Measurements from ENCODE around the gene RHOV. TPM values are rescaled to one million over a fixed set of nuclear protein-coding genes. Genes with fewer than 3 reads are reported as not detected.

The RHOV gene
- total and polyA plus RNA-seq, 5 donors from 2014 or later, result 0.09 TPM; not detected in 4

- H3K36me3 Mint-ChIP-seq, result no peaks in the 10 kb centered on the region
- Histone ChIP-seq H3K9me3 (ENCODE audit: control insufficient read depth in 2 of 2, low read length in 2 of 2) (no peaks in the 10 kb centered on the region), H3K27ac (ENCODE audit: insufficient read depth, low read length, poor library complexity, severe bottlenecking) (no peak overlapping the region)
Measured at GRCh38 chr15:40909662-40910630, 35.9 kb upstream of the RHOV start.

GRCh38 chr15:40908095-40908494 is 34.1 kb upstream of the RHOV start:
- Histone ChIP-seq H3K4me1 (ENCODE audit: control insufficient read depth, insufficient read depth, low read length, poor library complexity, severe bottlenecking) (peaks cover 23% of the 10 kb centered on the region), H3K9me3 (ENCODE audit: control insufficient read depth in 2 of 2, low read length in 2 of 2) (no peaks in the 10 kb centered on the region), H3K27ac (ENCODE audit: insufficient read depth, low read length, poor library complexity, severe bottlenecking) (peak overlapping the region; percentile 83), H3K27me3 (ENCODE audit: control insufficient read depth, insufficient read depth, low read length) (no peaks in the 10 kb centered on the region), H3K4me3 (ENCODE audit: low read depth, low read length) (no peak overlapping the region), H3K36me3 (ENCODE audit: control insufficient read depth, insufficient read depth, low read length) (peaks cover 7% of the 10 kb centered on the region)
- DNase-seq (no peak), ATAC-seq (ENCODE audit: low read depth in 2 of 2) (no peak)
- Mint-ChIP-seq H3K27me3 (no peaks in the 10 kb centered on the region), H3K4me3 (peak overlapping the region; percentile 79 to 91 (median 86)), H3K36me3 (peaks cover 7% of the 10 kb centered on the region), H3K4me1 (peaks cover 6 to 45% (median 26%) of the 10 kb centered on the region in 4 donors), H3K9me3 (no peaks in the 10 kb centered on the region), H3K27ac (peak overlapping the region; percentile 88 to 99 (median 92))

More at GRCh38 chr15:40909662-40910630, 35.9 kb upstream of the RHOV start:
- DNase-seq (no peak), ATAC-seq (ENCODE audit: low read depth in 2 of 2) (no peak)
- no peaks in the 10 kb centered on the region for H3K36me3 ChIP-seq (ENCODE audit: control insufficient read depth, insufficient read depth, low read length)
- no peaks in the 10 kb centered on the region for H3K9me3 Mint-ChIP-seq
- no peaks in the 10 kb centered on the region for H3K27me3 Mint-ChIP-seq
- H3K4me1 ChIP-seq (ENCODE audit: control insufficient read depth, insufficient read depth, low read length, poor library complexity, severe bottlenecking), result peaks cover 23% of the 10 kb centered on the region
- H3K4me1 Mint-ChIP-seq, result peaks cover 0 to 29% (median 14%) of the 10 kb centered on the region in 4 donors
- peak overlapping the region in 1 of 4 donors; percentile 61 for H3K4me3 Mint-ChIP-seq
- H3K4me3 ChIP-seq (ENCODE audit: low read depth, low read length), result no peak overlapping the region
- no peaks in the 10 kb centered on the region for H3K27me3 ChIP-seq (ENCODE audit: control insufficient read depth, insufficient read depth, low read length)
- peak overlapping the region in 2 of 3 donors; percentile 31 to 56 for H3K27ac Mint-ChIP-seq

- Histone ChIP-seq H3K4me1 (ENCODE audit: control insufficient read depth, insufficient read depth, low read length, poor library complexity, severe bottlenecking) (peaks cover 23% of the 10 kb centered on the region), H3K9me3 (ENCODE audit: control insufficient read depth in 2 of 2, low read length in 2 of 2) (no peaks in the 10 kb centered on the region), H3K4me3 (ENCODE audit: low read depth, low read length) (peak overlapping the region; percentile 55), H3K36me3 (ENCODE audit: control insufficient read depth, insufficient read depth, low read length) (peaks cover 13% of the 10 kb centered on the region), H3K27me3 (ENCODE audit: control insufficient read depth, insufficient read depth, low read length) (no peaks in the 10 kb centered on the region), H3K27ac (ENCODE audit: insufficient read depth, low read length, poor library complexity, severe bottlenecking) (peak overlapping the region; percentile 83)
- Mint-ChIP-seq H3K4me3 (peak overlapping the region; percentile 83 to 92 (median 90)), H3K27ac (peak overlapping the region; percentile 88 to 99 (median 92)), H3K4me1 (peaks cover 6 to 45% (median 28%) of the 10 kb centered on the region in 4 donors), H3K27me3 (no peaks in the 10 kb centered on the region), H3K36me3 (peaks cover 7% of the 10 kb centered on the region), H3K9me3 (no peaks in the 10 kb centered on the region)
- DNase-seq, result peak; percentile 58 to 86 (median 70)
- ATAC-seq (ENCODE audit: low read depth in 2 of 2), result peak; percentile 58 to 62
Measured at GRCh38 chr15:40906991-40907802, 33.2 kb upstream of the RHOV start.

- Histone ChIP-seq H3K4me1 (ENCODE audit: control insufficient read depth, insufficient read depth, low read length, poor library complexity, severe bottlenecking) (peaks cover 23% of the 10 kb centered on the region), H3K27me3 (ENCODE audit: control insufficient read depth, insufficient read depth, low read length) (no peaks in the 10 kb centered on the region), H3K27ac (ENCODE audit: insufficient read depth, low read length, poor library complexity, severe bottlenecking) (peak overlapping the region; percentile 83), H3K9me3 (ENCODE audit: control insufficient read depth in 2 of 2, low read length in 2 of 2) (no peaks in the 10 kb centered on the region), H3K36me3 (ENCODE audit: control insufficient read depth, insufficient read depth, low read length) (peaks cover 13% of the 10 kb centered on the region), H3K4me3 (ENCODE audit: low read depth, low read length) (peak overlapping the region; percentile 55)
- ATAC-seq (ENCODE audit: low read depth in 2 of 2) (peak; percentile 56 to 64), DNase-seq (peak; percentile 68 to 73 (median 70))
- Mint-ChIP-seq H3K4me3 (peak overlapping the region; percentile 83 to 92 (median 90)), H3K36me3 (peaks cover 7% of the 10 kb centered on the region), H3K4me1 (peaks cover 6 to 45% (median 28%) of the 10 kb centered on the region in 4 donors), H3K9me3 (no peaks in the 10 kb centered on the region), H3K27ac (peak overlapping the region in 2 of 3 donors; percentile 78 to 99), H3K27me3 (no peaks in the 10 kb centered on the region)
Measured at GRCh38 chr15:40906091-40906990, 32.3 kb upstream of the RHOV start.

- Mint-ChIP-seq H3K4me3 (peak overlapping the region in 2 of 4 donors; percentile 13 to 81), H3K27me3 (no peaks in the 10 kb centered on the region), H3K36me3 (peaks cover 14% of the 10 kb centered on the region), H3K4me1 (peaks cover 6 to 50% (median 26%) of the 10 kb centered on the region in 4 donors), H3K9me3 (no peaks in the 10 kb centered on the region), H3K27ac (peak overlapping the region in 2 of 3 donors; percentile 67 to 76)
- H3K4me3 ChIP-seq (ENCODE audit: low read depth, low read length), result no peak overlapping the region
- H3K36me3 ChIP-seq (ENCODE audit: control insufficient read depth, insufficient read depth, low read length), result peaks cover 28% of the 10 kb centered on the region
- H3K27me3 ChIP-seq (ENCODE audit: control insufficient read depth, insufficient read depth, low read length), result no peaks in the 10 kb centered on the region
- H3K4me1 ChIP-seq (ENCODE audit: control insufficient read depth, insufficient read depth, low read length, poor library complexity, severe bottlenecking), result peaks cover 23% of the 10 kb centered on the region
- H3K27ac ChIP-seq (ENCODE audit: insufficient read depth, low read length, poor library complexity, severe bottlenecking), result no peak overlapping the region
- ATAC-seq (ENCODE audit: low read depth in 2 of 2), result no peak
- no peaks in the 10 kb centered on the region for H3K9me3 ChIP-seq (ENCODE audit: control insufficient read depth in 2 of 2, low read length in 2 of 2)
- DNase-seq, result no peak
Measured at GRCh38 chr15:40904552-40905201, 30.6 kb upstream of the RHOV start.

- ATAC-seq (ENCODE audit: low read depth in 2 of 2) (no peak), DNase-seq (no peak)
- H3K4me1 Mint-ChIP-seq, result peaks cover 6 to 47% (median 20%) of the 10 kb centered on the region in 4 donors
- Histone ChIP-seq H3K27ac (ENCODE audit: insufficient read depth, low read length, poor library complexity, severe bottlenecking) (no peak overlapping the region), H3K9me3 (ENCODE audit: control insufficient read depth in 2 of 2, low read length in 2 of 2) (no peaks in the 10 kb centered on the region), H3K27me3 (ENCODE audit: control insufficient read depth, insufficient read depth, low read length) (no peaks in the 10 kb centered on the region), H3K4me3 (ENCODE audit: low read depth, low read length) (no peak overlapping the region), H3K4me1 (ENCODE audit: control insufficient read depth, insufficient read depth, low read length, poor library complexity, severe bottlenecking) (peaks cover 19% of the 10 kb centered on the region), H3K36me3 (ENCODE audit: control insufficient read depth, insufficient read depth, low read length) (peaks cover 37% of the 10 kb centered on the region)
- H3K36me3 Mint-ChIP-seq, result peaks cover 20% of the 10 kb centered on the region
- H3K27me3 Mint-ChIP-seq, result no peaks in the 10 kb centered on the region
- peak overlapping the region in 1 of 3 donors; percentile 86 for H3K27ac Mint-ChIP-seq
- no peaks in the 10 kb centered on the region for H3K9me3 Mint-ChIP-seq
- H3K4me3 Mint-ChIP-seq, result peak overlapping the region in 2 of 4 donors; percentile 39 to 81
Measured at GRCh38 chr15:40902605-40903561, 28.8 kb upstream of the RHOV start.
